H1 (cell line): Measurements from ENCODE around the gene ASL. TPM values are rescaled to one million over a fixed set of nuclear protein-coding genes. Genes with fewer than 3 reads are reported as not detected.

Experiments
- CTCF ChIA-PET: fragments of 300-600 bp; sonication (Branson Sonifier 250); formaldehyde crosslinking; loops from one replicate; lab custom pipeline; 2021; ENCODE audit not compliant: partially characterized antibody; lab: Charles Lee
- POLR2A ChIA-PET: fragments of 300-600 bp; sonication (Branson Sonifier 250); formaldehyde crosslinking; loops from one replicate; lab custom pipeline; 2021; ENCODE audit warnings: inconsistent platforms; ENCODE audit not compliant: partially characterized antibody; lab: Charles Lee
- DNase-seq, 2 experiments: peaks; one replicate each; pipeline versions ENCODE4 v3.0.0 to v3.0.0-alpha.2; 2010 to 2022; ENCODE audit warnings: low spot score in 2 of 2, low read depth in 1 of 2, mixed read lengths in 1 of 2
- FAIRE-seq: peaks from 2 replicates; lab custom pipeline; 2011; peaks lifted over from hg19 to GRCh38; lab: Jason Lieb, UNC
- H2AFZ ChIP-seq: 2 replicates; pipeline ENCODE4 v1.8.1; 2012; ENCODE audit warnings: low read length, inconsistent platforms
- H2AK5ac ChIP-seq: 2 replicates; pipeline ENCODE4 v1.6.1; 2013; ENCODE audit warnings: low read depth, low read length
- H2BK120ac ChIP-seq: replicated peaks from 2 replicates; pipeline ENCODE3; 2013; ENCODE audit warnings: low read depth, low read length, inconsistent platforms
- H2BK12ac ChIP-seq: 2 replicates; pipeline ENCODE4 v1.6.1; 2013; ENCODE audit warnings: low read depth, low read length
- H2BK15ac ChIP-seq: 2 replicates; pipeline ENCODE4 v1.6.1; 2013; ENCODE audit warnings: low read length
- H2BK20ac ChIP-seq: 2 replicates; pipeline ENCODE4 v1.6.1; 2013; ENCODE audit warnings: low read length
- H2BK5ac ChIP-seq: 2 replicates; pipeline ENCODE4 v1.6.1; 2013; ENCODE audit warnings: low read depth, low read length
- H3K14ac ChIP-seq: 2 replicates; pipeline ENCODE4 v1.6.1; 2013; ENCODE audit warnings: inconsistent platforms; ENCODE audit not compliant: insufficient read length
- H3K18ac ChIP-seq: 2 replicates; pipeline ENCODE4 v1.6.1; 2013; ENCODE audit warnings: low read length; ENCODE audit errors: extremely low read depth
- H3K23ac ChIP-seq: 2 replicates; pipeline ENCODE4 v1.6.1; 2013; ENCODE audit warnings: inconsistent platforms; ENCODE audit not compliant: insufficient read length
- H3K23me2 ChIP-seq: 2 replicates; pipeline ENCODE4 v1.6.1; 2013; ENCODE audit warnings: low read depth, low read length
- H3K27ac ChIP-seq: 2 replicates; pipeline ENCODE4 v1.6.1; 2011; ENCODE audit warnings: low read depth, low read length, inconsistent platforms
- H3K27me3 ChIP-seq, 4 experiments: replicated peaks in 1 of 4; 1 replicate in 1 of 4; 2 replicates in 3 of 4; pipeline versions ENCODE4 v1.6.1 to v1.8.1; 2011 to 2013; ENCODE audit warnings: low read length in 3 of 4, mild to moderate bottlenecking in 3 of 4, inconsistent platforms in 2 of 4, mixed read lengths in 2 of 4, moderate library complexity in 1 of 4; ENCODE audit not compliant: control insufficient read depth in 3 of 4, insufficient read depth in 3 of 4; ENCODE audit errors: extremely low read depth in 1 of 4
- H3K36me3 ChIP-seq, 4 experiments: 2 replicates each; pipeline versions ENCODE4 v1.6.1 to v1.8.1; 2011 to 2013; ENCODE audit warnings: mild to moderate bottlenecking in 4 of 4, low read length in 3 of 4, moderate library complexity in 2 of 4, control low read depth in 1 of 4, inconsistent platforms in 1 of 4; ENCODE audit not compliant: insufficient read depth in 4 of 4, control insufficient read depth in 2 of 4
- H3K4ac ChIP-seq: replicated peaks from 2 replicates; pipeline ENCODE3; 2013; ENCODE audit warnings: low read length, low read depth, mixed read lengths, inconsistent platforms; ENCODE audit not compliant: insufficient read length
- H3K4me1 ChIP-seq, 4 experiments: replicated peaks in 1 of 4; 1 replicate in 1 of 4; 2 replicates in 3 of 4; pipeline versions ENCODE4 v1.6.1 to v1.8.1; 2011 to 2013; ENCODE audit warnings: low read length in 3 of 4, inconsistent platforms in 2 of 4, mixed read lengths in 1 of 4; ENCODE audit not compliant: insufficient read depth in 4 of 4, control insufficient read depth in 3 of 4
- H3K4me2 ChIP-seq, 2 experiments: 2 replicates each; pipeline versions ENCODE4 v1.6.1 to v1.8.1; 2011 to 2013; ENCODE audit warnings: low read depth in 2 of 2, low read length in 2 of 2, control low read depth in 1 of 2, inconsistent platforms in 1 of 2, mild to moderate bottlenecking in 1 of 2; ENCODE audit not compliant: insufficient read depth in 1 of 2
- H3K4me3 ChIP-seq, 4 experiments: fragments of 200-600, 300-600 bp in 1 of 4; sonication (generic), shearing (Covaris generic), sonication (Bioruptor Twin) in 1 of 4; 2 replicates each; pipeline versions ENCODE4 v1.5.1 to v1.8.1; 2011 to 2016; ENCODE audit warnings: low read length in 4 of 4, low read depth in 3 of 4, control low read depth in 2 of 4, inconsistent platforms in 2 of 4, mild to moderate bottlenecking in 2 of 4, mixed read lengths in 1 of 4, moderate library complexity in 1 of 4; ENCODE audit not compliant: insufficient read depth in 2 of 4; ENCODE audit errors: extremely low read depth in 1 of 4
- H3K56ac ChIP-seq: replicated peaks from 2 replicates; pipeline ENCODE3; 2013; ENCODE audit warnings: low read depth, mild to moderate bottlenecking, mixed read lengths, low read length, inconsistent platforms; ENCODE audit not compliant: insufficient read length
- H3K79me1 ChIP-seq: 2 replicates; pipeline ENCODE4 v1.6.1; 2013; ENCODE audit warnings: low read depth, low read length, control low read depth
- H3K79me2 ChIP-seq, 2 experiments: 2 replicates each; pipeline versions ENCODE4 v1.6.1 to v1.8.1; 2012 to 2013; ENCODE audit warnings: low read length in 2 of 2, mild to moderate bottlenecking in 2 of 2, inconsistent platforms in 1 of 2; ENCODE audit not compliant: insufficient read depth in 2 of 2, control insufficient read depth in 1 of 2
- H3K9ac ChIP-seq, 4 experiments: replicated peaks in 1 of 4; 1 replicate in 1 of 4; 2 replicates in 3 of 4; pipeline versions ENCODE4 v1.6.1 to v1.8.1; 2011 to 2013; ENCODE audit warnings: low read depth in 3 of 4, low read length in 3 of 4, control low read depth in 2 of 4, mild to moderate bottlenecking in 2 of 4, moderate library complexity in 2 of 4, inconsistent platforms in 1 of 4; ENCODE audit errors: extremely low read depth in 1 of 4
- H3K9me3 ChIP-seq, 2 experiments: 2 replicates each; pipeline versions ENCODE4 v1.6.1 to v1.8.1; 2012 to 2013; ENCODE audit warnings: mild to moderate bottlenecking in 2 of 2, moderate library complexity in 2 of 2, control low read depth in 1 of 2, inconsistent platforms in 1 of 2, low read depth in 1 of 2, low read length in 1 of 2, mixed read lengths in 1 of 2; ENCODE audit not compliant: insufficient read depth in 2 of 2
- H4K20me1 ChIP-seq, 2 experiments: replicated peaks in 1 of 2; 2 replicates each; pipeline versions ENCODE3 to v1.8.1; 2011 to 2013; ENCODE audit warnings: inconsistent platforms in 2 of 2, low read length in 2 of 2, mild to moderate bottlenecking in 1 of 2; ENCODE audit not compliant: insufficient read depth in 2 of 2, control insufficient read depth in 1 of 2
- H4K5ac ChIP-seq: 2 replicates; pipeline ENCODE4 v1.6.1; 2013; ENCODE audit warnings: low read length, low read depth, mixed read lengths, inconsistent platforms; ENCODE audit not compliant: insufficient read length
- H4K8ac ChIP-seq: 2 replicates; pipeline ENCODE4 v1.8.0; 2013; ENCODE audit warnings: mild to moderate bottlenecking, moderate library complexity, low read length, inconsistent platforms; ENCODE audit not compliant: insufficient read depth; ENCODE audit errors: extremely low read depth
- H4K91ac ChIP-seq: replicated peaks from 2 replicates; pipeline ENCODE3; 2013; ENCODE audit warnings: low read length, mixed read lengths, inconsistent platforms; ENCODE audit not compliant: insufficient read length
- ASH2L ChIP-seq: fragments of 200-600, 300-600 bp; sonication (generic); IDR thresholded peaks from one replicate; pipeline ENCODE4 v1.7.1; 2017; ENCODE audit warnings: low read length
- ATF2 ChIP-seq: IDR thresholded peaks from 2 replicates; pipeline ENCODE4 v1.6.1; 2012; ENCODE audit warnings: low read length, inconsistent platforms
- CHD2 ChIP-seq: IDR thresholded peaks from 2 replicates; pipeline ENCODE4 v1.6.1; 2012; ENCODE audit warnings: low read length, improper control_type of control experiment
- CTCF ChIP-seq, 3 experiments: IDR thresholded peaks; 1 replicate in 2 of 3; 2 replicates in 1 of 3; pipeline versions ENCODE4 v1.5.1 to v1.6.1; 2011; ENCODE audit warnings: low read length in 3 of 3, mild to moderate bottlenecking in 3 of 3, inconsistent platforms in 2 of 3, low read depth in 1 of 3, moderate library complexity in 1 of 3; ENCODE audit not compliant: insufficient read depth in 1 of 3; ENCODE audit errors: control extremely low read depth in 1 of 3
- EGR1 ChIP-seq: IDR thresholded peaks from 2 replicates; pipeline ENCODE4 v1.6.1; 2011; ENCODE audit warnings: low read depth, low read length, borderline replicate concordance
- POU5F1 ChIP-seq: IDR thresholded peaks from 2 replicates; pipeline ENCODE4 v1.6.1; 2011; ENCODE audit warnings: low read depth, mild to moderate bottlenecking, low read length, moderate library complexity
- RBBP5 ChIP-seq: IDR thresholded peaks from 2 replicates; pipeline ENCODE4 v1.7.1; 2012; ENCODE audit warnings: low read depth, mild to moderate bottlenecking, inconsistent platforms, low read length, moderate library complexity, borderline replicate concordance
- SRF ChIP-seq: IDR thresholded peaks from 2 replicates; pipeline ENCODE4 v1.6.1; 2011; ENCODE audit warnings: mild to moderate bottlenecking, low read depth, low read length, moderate library complexity
- YY1 ChIP-seq: IDR thresholded peaks from 2 replicates; pipeline ENCODE4 v1.6.1; 2011; ENCODE audit warnings: low read depth, mild to moderate bottlenecking, low read length
- ZNF274 ChIP-seq: IDR thresholded peaks from 2 replicates; pipeline ENCODE4 v1.7.0; 2012; ENCODE audit warnings: low read length, borderline replicate concordance; ENCODE audit errors: extremely low read depth
- WGBS, 2 experiments: shearing (Covaris generic) in 1 of 2; methylation state at CpG; one replicate each; pipeline versions ENCODE4 v1.1.6 to v1.1.7; 2013 to 2015; ENCODE audit warnings: low lambda C conversion rate in 2 of 2, mixed read lengths in 2 of 2, inconsistent platforms in 1 of 2, low coverage in 1 of 2, missing lambda C conversion rate in 1 of 2; ENCODE audit not compliant: insufficient replicate concordance in 2 of 2, insufficient coverage in 1 of 2, insufficient read length in 1 of 2; ENCODE audit errors: extremely low coverage in 1 of 2, missing lambda C conversion rate in 1 of 2; 5-methylcytosine and 5-hydroxymethylcytosine counted together
- polyA plus RNA-seq, 7 experiments: library from polyadenylated mRNA; depleted of rRNA in 3 of 7; stranded (reverse) in 5 of 7; unstranded in 2 of 7; fragments of >200 nt in 5 of 7; fragments of 200-250 nt in 2 of 7; gene quantifications; 1 replicate in 5 of 7; 2 replicates in 1 of 7; 4 replicates in 1 of 7; pipeline versions ENCODE4 v1.2.1 to v1.2.3, GENCODE V29; 2011 to 2013; ENCODE audit warnings: missing spikeins in 2 of 7, mixed read lengths in 2 of 7
- total RNA-seq: library from RNA; stranded (reverse); fragmentation: NEBNext Ultra II Directional; extraction: Animal tissue kit (Norgen Biotek cat#: 25700); gene quantifications from 2 replicates; pipeline ENCODE4 v1.2.1, GENCODE V29; 2021

ASL gene
- total and polyA plus RNA-seq, 2 of the 8 experiments (the other 6 are each of a cell fraction or from before 2014, with no cell fraction given), result 23.3 to 35.3 TPM

- Histone ChIP-seq H3K9ac (no peak overlapping the region), H2BK20ac (no peak overlapping the region), H4K5ac (peak overlapping the region; percentile 25), H3K79me2 (no peaks in the 10 kb centered on the region; a peak in 1 of 4 replicates), H4K8ac (no peak overlapping the region), H3K4me2 (no peak overlapping the region), H3K36me3 (peaks cover 2 to 31% (median 10%) of the 10 kb centered on the region in 4 experiments; a peak in 5 of 8 replicates), H3K27me3 (no peaks in the 10 kb centered on the region), H2BK15ac (no peak overlapping the region), H3K9me3 (no peaks in the 10 kb centered on the region), H3K4me3 (no peak overlapping the region), H3K4ac (no peak overlapping the region), H2BK5ac (no peak overlapping the region), H3K23me2 (no peaks in the 10 kb centered on the region), H3K14ac (no peak overlapping the region), H2AK5ac (no peak overlapping the region), H3K56ac (no peak overlapping the region), H4K91ac (no peak overlapping the region), H4K20me1 (peaks cover 7 to 8% of the 10 kb centered on the region in 2 experiments), H2BK120ac (no peak overlapping the region), H2AFZ (no peak overlapping the region), H3K23ac (no peak overlapping the region), H3K79me1 (0 out of 2 replicates have a peak, but pooled peaks cover 2% of the 10 kb centered on the region), H3K4me1 (no peaks in the 10 kb centered on the region), H3K18ac (no peak overlapping the region), H2BK12ac (no peak overlapping the region), H3K27ac (no peak overlapping the region)
- FAIRE-seq (no peak), DNase-seq (no peak)
- ChIA-PET POLR2A (interaction anchor here (1.2 kb wide), 1 partner anchor 9 kb away, joined by 3 read pairs; no protein-coding TSS in a partner anchor), CTCF (interaction anchor here (1.0 to 1.3 kb wide), 2 partner anchors 126 to 152 kb away, joined by 3 read pairs; no protein-coding TSS in a partner anchor)
- 89% methylated on average over 5 of the region's 5 CpGs; no CpG with 5 or more reads in 1 of the 2 experiments for WGBS, 2 experiments
- TF ChIP-seq ATF2, result no peak
- TF ChIP-seq EGR1, result no peak
- no peak for TF ChIP-seq CHD2
- TF ChIP-seq SRF, result no peak
- no peak for TF ChIP-seq RBBP5
- TF ChIP-seq ZNF274, result no peak
- TF ChIP-seq POU5F1, result no peak
- no peak for TF ChIP-seq CTCF (IDR thresholded peaks at IDR 0.05; ENCODE audit: control extremely low read depth in 1 of 3, insufficient read depth in 1 of 3, low read depth in 1 of 3, low read length in 3 of 3)
- TF ChIP-seq ASH2L, result no peak
- no peak for TF ChIP-seq YY1
Observed at GRCh38 chr7:66142996-66143395, 67.4 kb downstream of the ASL start.
